ENCODE data around the gene DAND5. TPM values are rescaled to one million over a fixed set of nuclear protein-coding genes. Genes with fewer than 3 reads are reported as not detected.

DAND5 gene
- total and polyA plus RNA-seq, 2 of the 13 experiments (the other 11 are each of a cell fraction or from before 2014, with no cell fraction given) = 0.04 TPM; not detected in 1

DNA sequence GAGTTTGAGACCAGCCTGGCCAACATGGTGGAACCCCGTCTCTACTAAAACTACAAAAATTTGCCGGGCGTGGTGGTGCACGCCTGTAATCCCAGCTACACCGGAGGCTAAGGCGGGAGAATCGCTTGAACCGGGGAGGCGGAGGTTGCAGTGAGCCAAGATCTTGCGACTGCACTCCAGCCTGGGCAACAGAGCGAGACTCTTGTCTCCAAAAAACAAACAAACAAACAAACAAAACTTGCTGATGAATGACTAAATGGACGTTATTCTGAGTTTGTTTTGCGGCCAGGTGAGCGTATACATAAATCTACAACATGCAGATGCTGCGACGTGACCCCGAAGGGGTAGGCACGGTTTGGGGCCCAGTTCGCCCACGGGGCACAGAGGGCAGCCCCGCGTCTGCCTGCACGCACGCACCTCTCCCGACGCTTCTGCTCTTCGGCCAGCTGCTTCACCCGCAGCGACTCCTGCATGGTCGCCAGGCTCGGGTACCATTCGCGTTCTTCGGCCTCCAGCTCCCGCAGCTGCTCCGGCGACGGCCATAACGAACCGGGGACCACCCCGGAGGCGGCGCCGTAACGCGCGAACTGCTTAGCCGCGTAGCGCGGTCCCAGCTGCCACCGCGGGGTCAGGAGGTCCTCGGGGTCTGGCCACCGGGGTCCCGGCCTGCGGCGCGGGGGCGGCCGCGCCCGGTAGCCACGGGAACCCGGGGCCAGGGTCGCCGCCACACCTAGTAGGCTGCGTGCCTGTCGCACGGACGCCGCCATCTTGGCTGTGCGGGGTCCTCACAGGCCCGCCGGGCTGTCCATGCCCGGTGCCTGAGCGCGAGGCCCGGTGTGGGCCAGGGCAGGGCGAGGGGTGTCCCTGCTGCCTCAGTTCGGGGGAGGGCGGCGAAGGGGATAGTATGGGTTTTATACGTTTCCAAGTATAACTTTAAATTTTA is 12.7 kb upstream of the DAND5 start, which contains the start of gene GADD45GIP1 (continued):
- TF ChIP-seq KMT2B (CRISPR knock-in tag; IDR thresholded peaks at IDR 0.05) = peak; percentile 54; the same call in 1 of the 2 replicates
- TF ChIP-seq PRPF4 (IDR thresholded peaks at IDR 0.05; ENCODE audit: low read depth, low read length, poor library complexity, severe bottlenecking) = no peak
- peak; percentile 99 for TF ChIP-seq ZNF335 (CRISPR knock-in tag; IDR thresholded peaks at IDR 0.05)
- TF ChIP-seq NKX3-1 (CRISPR knock-in tag; IDR thresholded peaks at IDR 0.05) = no peak
- no peak; the same call in 1 of the 2 replicates for TF ChIP-seq ZNF503 (CRISPR knock-in tag; IDR thresholded peaks at IDR 0.05)
- TF ChIP-seq, protein P1, sequence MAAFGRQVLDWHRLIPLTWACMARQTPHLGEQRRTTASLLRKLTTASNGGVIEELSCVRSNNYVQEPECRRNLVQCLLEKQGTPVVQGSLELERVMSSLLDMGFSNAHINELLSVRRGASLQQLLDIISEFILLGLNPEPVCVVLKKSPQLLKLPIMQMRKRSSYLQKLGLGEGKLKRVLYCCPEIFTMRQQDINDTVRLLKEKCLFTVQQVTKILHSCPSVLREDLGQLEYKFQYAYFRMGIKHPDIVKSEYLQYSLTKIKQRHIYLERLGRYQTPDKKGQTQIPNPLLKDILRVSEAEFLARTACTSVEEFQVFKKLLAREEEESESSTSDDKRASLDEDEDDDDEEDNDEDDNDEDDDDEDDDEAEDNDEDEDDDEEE (CRISPR knock-in tag; IDR thresholded peaks at IDR 0.05) = 0 out of 2 replicates have a peak, but pooled peaks have one; percentile 62
- no peak for TF ChIP-seq TRIM22 (IDR thresholded peaks at IDR 0.05)
- TF ChIP-seq, protein P2, sequence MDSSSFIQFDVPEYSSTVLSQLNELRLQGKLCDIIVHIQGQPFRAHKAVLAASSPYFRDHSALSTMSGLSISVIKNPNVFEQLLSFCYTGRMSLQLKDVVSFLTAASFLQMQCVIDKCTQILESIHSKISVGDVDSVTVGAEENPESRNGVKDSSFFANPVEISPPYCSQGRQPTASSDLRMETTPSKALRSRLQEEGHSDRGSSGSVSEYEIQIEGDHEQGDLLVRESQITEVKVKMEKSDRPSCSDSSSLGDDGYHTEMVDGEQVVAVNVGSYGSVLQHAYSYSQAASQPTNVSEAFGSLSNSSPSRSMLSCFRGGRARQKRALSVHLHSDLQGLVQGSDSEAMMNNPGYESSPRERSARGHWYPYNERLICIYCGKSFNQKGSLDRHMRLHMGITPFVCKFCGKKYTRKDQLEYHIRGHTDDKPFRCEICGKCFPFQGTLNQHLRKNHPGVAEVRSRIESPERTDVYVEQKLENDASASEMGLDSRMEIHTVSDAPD (CRISPR knock-in tag; IDR thresholded peaks at IDR 0.05) = no peak
- TF ChIP-seq ZC3H4 (CRISPR knock-in tag; IDR thresholded peaks at IDR 0.05; ENCODE audit: borderline replicate concordance) = no peak
- TF ChIP-seq RCOR2 (CRISPR knock-in tag; IDR thresholded peaks at IDR 0.05) = no peak
- no peak for TF ChIP-seq ZSCAN29 (CRISPR knock-in tag; conservative IDR thresholded peaks at IDR 0.05)
- no peak for TF ChIP-seq FOXP1 (IDR thresholded peaks at IDR 0.05)
- TF ChIP-seq FOXP1 (CRISPR knock-in tag; IDR thresholded peaks at IDR 0.05) = no peak
- 0 out of 2 replicates have a peak, but pooled peaks have one; percentile 31 for TF ChIP-seq TARDBP (CRISPR knock-in tag; IDR thresholded peaks at IDR 0.05)

Data from HepG2 (cell line).